ENCODE results near the gene FAM200B.

The FAM200B gene

GRCh38 chr4:15681372-15682241, at the start of gene FAM200B:
Gene FAM200B (plus strand): TSS chr4:15681827. CDS start chr4:15686978, 5,151 bp downstream.
- peak; percentile 100 for DNase-seq (ENCODE audit: low read depth, low spot score)

DNA sequence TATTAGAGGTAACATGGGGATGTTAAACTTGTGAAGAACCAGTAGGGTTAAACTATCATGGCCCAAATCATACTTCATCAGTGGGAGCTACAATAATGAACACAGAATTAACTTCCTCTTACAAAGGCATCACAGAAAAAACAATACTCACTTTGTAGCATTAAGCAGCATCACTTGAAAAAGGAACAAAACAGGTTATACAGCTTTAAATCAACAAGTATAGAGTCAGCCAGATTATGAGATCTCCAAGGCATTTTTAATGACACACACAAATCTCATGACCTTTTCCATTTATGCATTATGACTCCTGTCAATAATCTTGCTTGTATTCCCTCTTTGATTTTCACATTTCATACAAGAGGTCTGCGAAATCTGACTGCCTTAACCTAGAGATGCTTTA, 44.8 kb upstream of the FAM200B start:
- DNase-seq (ENCODE audit: low read depth, low spot score): no peak

DNA sequence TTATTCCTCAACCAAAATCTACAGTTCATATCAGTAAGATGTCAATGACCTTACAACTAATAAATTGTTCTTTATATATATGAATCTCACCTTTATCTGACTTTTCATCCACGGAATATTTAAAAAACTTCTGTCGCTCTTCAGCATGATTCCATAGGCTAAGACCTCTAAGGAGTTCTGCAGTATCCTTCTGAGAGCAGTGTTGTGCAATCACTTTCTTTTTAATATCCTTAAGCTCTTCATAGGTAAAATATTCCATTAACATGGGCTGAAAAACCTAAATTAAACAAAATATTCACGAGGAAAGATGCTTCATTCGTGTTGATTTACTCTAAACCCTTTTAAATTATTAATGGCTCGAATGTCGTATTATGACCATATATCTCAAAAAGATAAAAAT, 43.2 kb upstream of the FAM200B start:
- no peak for DNase-seq (ENCODE audit: low read depth, low spot score)

DNA sequence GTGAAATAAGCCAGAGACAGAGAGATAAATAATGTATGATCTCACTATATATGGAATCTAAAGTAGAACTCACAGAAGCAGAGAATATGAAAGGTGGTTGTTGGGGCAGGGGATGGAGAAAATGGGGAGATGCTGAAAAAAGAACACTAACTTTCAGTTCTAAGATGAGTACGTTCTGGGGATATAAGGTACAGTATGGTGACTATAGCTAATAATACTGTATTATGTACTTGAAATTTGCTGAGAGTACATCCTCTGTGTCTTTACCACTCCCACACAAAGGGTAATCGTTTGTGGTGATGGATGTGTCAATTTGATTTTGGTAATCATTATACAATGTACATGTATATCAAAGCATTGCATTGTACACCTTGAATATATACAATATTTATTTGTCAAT, 33.0 kb upstream of the FAM200B start:
- DNase-seq (ENCODE audit: low read depth, low spot score): no peak

- DNase-seq (ENCODE audit: low read depth, low spot score): peak; percentile 75
Measured at GRCh38 chr4:15649914-15650545, 31.6 kb upstream of the FAM200B start.

GRCh38 chr4:15651676-15652075, 30.0 kb upstream of the FAM200B start:
- no peak for DNase-seq (ENCODE audit: low read depth, low spot score)

DNA sequence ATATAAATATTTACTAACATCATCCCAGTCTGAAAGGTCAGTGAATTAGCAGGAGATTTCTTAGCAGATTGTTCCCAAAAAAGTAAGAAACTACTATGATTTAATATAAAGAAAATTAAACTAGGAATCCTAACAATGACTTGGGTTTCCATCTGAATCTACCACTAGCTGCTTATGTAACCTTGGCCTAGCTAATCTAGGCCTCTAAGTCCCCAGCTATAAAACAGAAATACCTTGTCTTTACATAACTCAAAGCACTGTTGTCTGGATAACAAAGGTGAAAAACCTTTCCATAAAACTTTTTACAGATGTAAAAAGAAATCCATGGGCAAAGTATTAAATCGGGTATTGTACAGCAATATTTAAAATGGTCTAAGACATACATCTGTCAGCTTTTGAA, 29.4 kb upstream of the FAM200B start:
- DNase-seq (ENCODE audit: low read depth, low spot score): no peak

GRCh38 chr4:15652841-15653240, 28.8 kb upstream of the FAM200B start:
- DNase-seq (ENCODE audit: low read depth, low spot score): no peak

- no peak for DNase-seq (ENCODE audit: low read depth, low spot score)
Measured at GRCh38 chr4:15653420-15653819, 28.2 kb upstream of the FAM200B start.

- no peak for DNase-seq (ENCODE audit: low read depth, low spot score)
Measured at GRCh38 chr4:15653864-15654592, 27.6 kb upstream of the FAM200B start.

- peak; percentile 52 for DNase-seq (ENCODE audit: low read depth, low spot score)
Measured at GRCh38 chr4:15654593-15655222, 26.9 kb upstream of the FAM200B start.

GRCh38 chr4:15655223-15656037, 26.2 kb upstream of the FAM200B start, which contains the start of gene FBXL5:
Gene FBXL5 (minus strand): TSS chr4:15655357. CDS start chr4:15655287, 70 bp downstream.
- peak; percentile 90 for DNase-seq (ENCODE audit: low read depth, low spot score)

GRCh38 chr4:15656038-15656470, 25.6 kb upstream of the FAM200B start:
- DNase-seq (ENCODE audit: low read depth, low spot score): no peak

- no peak for DNase-seq (ENCODE audit: low read depth, low spot score)
Measured at GRCh38 chr4:15657366-15657765, 24.3 kb upstream of the FAM200B start.

DNA sequence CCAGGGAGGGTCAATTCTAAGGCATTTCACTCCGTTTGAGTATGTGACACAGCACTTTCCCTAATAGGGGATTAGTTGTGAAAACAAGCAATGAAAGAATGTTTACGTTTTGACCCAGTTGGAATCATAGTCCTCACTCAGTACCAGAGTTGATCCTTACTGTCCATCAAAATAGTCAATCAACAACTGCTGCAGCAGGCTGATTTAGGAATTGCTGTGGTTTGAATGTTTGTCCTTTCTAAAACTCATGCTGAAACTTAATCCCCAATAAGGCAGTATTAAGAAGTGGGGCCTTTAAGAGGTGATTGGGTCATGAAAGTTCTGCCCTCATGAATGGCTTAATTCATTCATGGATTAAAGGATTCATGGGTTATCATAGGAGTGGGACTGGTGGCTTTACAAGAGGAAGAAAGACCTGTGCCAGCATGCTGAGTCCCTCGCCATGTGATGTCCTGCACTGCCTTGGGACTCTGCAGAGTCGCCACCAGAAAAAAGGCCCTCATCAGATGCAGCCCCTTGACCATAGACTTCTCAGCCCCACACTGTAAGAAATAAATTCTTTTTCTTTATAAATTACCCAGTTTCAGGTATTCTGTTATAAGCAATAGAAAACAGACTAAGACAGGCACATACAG, 23.4 kb upstream of the FAM200B start:
- no peak for DNase-seq (ENCODE audit: low read depth, low spot score)

- no peak for DNase-seq (ENCODE audit: low read depth, low spot score)
Measured at GRCh38 chr4:15658781-15659180, 22.8 kb upstream of the FAM200B start.

- DNase-seq (ENCODE audit: low read depth, low spot score): no peak
Measured at GRCh38 chr4:15659768-15660570, 21.7 kb upstream of the FAM200B start.

GRCh38 chr4:15665753-15666365, 15.8 kb upstream of the FAM200B start:
- DNase-seq (ENCODE audit: low read depth, low spot score): no peak

- DNase-seq (ENCODE audit: low read depth, low spot score): no peak
Measured at GRCh38 chr4:15667006-15667405, 14.6 kb upstream of the FAM200B start.
